ENCODE results near the gene TUBAL3. TPM values are rescaled to one million over a fixed set of nuclear protein-coding genes. Genes with fewer than 3 reads are reported as not detected.

TUBAL3 gene
- total RNA-seq, 1 experiment from 2014 or later = not detected

DNA sequence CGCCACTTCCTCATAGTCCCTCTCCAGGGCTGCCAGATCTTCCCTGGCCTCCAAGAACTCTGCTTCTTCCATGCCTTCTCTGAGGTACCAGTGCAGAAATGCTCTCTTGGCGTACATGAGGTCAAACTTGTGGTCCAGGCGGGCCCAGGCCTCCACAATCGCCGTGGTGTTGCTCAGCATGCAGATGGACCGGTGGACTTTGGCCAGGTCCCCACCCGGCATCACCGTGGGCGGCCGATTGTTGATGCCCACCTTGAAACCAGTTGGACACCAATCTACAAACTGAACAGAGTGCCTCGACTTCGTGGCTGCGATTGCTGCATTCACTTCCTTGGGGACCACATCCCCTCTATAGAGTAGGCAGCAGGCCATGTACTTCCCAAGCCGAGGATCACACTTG lies 11.1 kb downstream of the TUBAL3 start:
- Histone ChIP-seq H3K23ac (ENCODE audit: insufficient read length, low read depth, low read length) (no peak overlapping the region), H3K9me3 (ENCODE audit: control insufficient read depth, low read depth, low read length) (peaks cover 13% of the 10 kb centered on the region), H3K4me2 (ENCODE audit: insufficient read depth, insufficient read length, low read length) (no peak overlapping the region), H2BK15ac (ENCODE audit: low read depth, low read length) (no peak overlapping the region), H2BK120ac (ENCODE audit: low read depth, low read length, poor library complexity, severe bottlenecking) (no peak overlapping the region), H3K27ac (ENCODE audit: insufficient read length, low read depth, low read length) (no peak overlapping the region), H3T11ph (ENCODE audit: low read length) (no peak overlapping the region), H3K79me2 (ENCODE audit: insufficient read depth, low read length) (no peaks in the 10 kb centered on the region), H2BK5ac (ENCODE audit: insufficient read length, low read length) (no peak overlapping the region), H3K79me1 (ENCODE audit: insufficient read depth, low read depth, low read length, poor library complexity, severe bottlenecking) (no peaks in the 10 kb centered on the region), H3K4me1 (ENCODE audit: insufficient read depth, low read length) (no peaks in the 10 kb centered on the region), H3K9ac (ENCODE audit: extremely low read depth, insufficient read length, low read length) (no peak overlapping the region), H4K91ac (ENCODE audit: insufficient read length, low read depth, low read length) (no peak overlapping the region), H3K18ac (ENCODE audit: insufficient read length, low read depth, low read length) (no peak overlapping the region), H4K20me1 (ENCODE audit: control insufficient read depth, insufficient read depth, insufficient read length) (no peaks in the 10 kb centered on the region), H2BK12ac (ENCODE audit: insufficient read length, low read depth, low read length) (no peak overlapping the region), H2AK5ac (ENCODE audit: insufficient read length, low read length) (no peak overlapping the region), H3K23me2 (ENCODE audit: insufficient read length, low read depth, low read length, poor library complexity, severe bottlenecking) (no peaks in the 10 kb centered on the region), H2AFZ (ENCODE audit: low read length) (no peak overlapping the region), H4K8ac (replicated peaks; ENCODE audit: insufficient read length, low read depth, low read length) (no peak overlapping the region), H3K27me3 (ENCODE audit: insufficient read depth, low read length) (no peaks in the 10 kb centered on the region), H3K14ac (ENCODE audit: insufficient read depth, low read length) (no peak overlapping the region; the same call in 1 of the 2 replicates), H3K56ac (ENCODE audit: insufficient read length, low read depth, low read length) (no peak overlapping the region), H4K5ac (ENCODE audit: insufficient read length, low read depth, low read length) (no peak overlapping the region), H3K4ac (ENCODE audit: low read depth, low read length) (no peak overlapping the region), H2BK20ac (ENCODE audit: low read depth, low read length, poor library complexity, severe bottlenecking) (no peak overlapping the region)
- TF ChIP-seq, protein P1, sequence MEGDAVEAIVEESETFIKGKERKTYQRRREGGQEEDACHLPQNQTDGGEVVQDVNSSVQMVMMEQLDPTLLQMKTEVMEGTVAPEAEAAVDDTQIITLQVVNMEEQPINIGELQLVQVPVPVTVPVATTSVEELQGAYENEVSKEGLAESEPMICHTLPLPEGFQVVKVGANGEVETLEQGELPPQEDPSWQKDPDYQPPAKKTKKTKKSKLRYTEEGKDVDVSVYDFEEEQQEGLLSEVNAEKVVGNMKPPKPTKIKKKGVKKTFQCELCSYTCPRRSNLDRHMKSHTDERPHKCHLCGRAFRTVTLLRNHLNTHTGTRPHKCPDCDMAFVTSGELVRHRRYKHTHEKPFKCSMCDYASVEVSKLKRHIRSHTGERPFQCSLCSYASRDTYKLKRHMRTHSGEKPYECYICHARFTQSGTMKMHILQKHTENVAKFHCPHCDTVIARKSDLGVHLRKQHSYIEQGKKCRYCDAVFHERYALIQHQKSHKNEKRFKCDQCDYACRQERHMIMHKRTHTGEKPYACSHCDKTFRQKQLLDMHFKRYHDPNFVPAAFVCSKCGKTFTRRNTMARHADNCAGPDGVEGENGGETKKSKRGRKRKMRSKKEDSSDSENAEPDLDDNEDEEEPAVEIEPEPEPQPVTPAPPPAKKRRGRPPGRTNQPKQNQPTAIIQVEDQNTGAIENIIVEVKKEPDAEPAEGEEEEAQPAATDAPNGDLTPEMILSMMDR (conservative IDR thresholded peaks at IDR 0.05) = no peak
- no CpG with 5 or more reads among the region's 14 CpGs for WGBS (ENCODE audit: extremely low coverage, insufficient read length, low lambda C conversion rate)
- Mint-ChIP-seq H3K9me3 (peaks cover 48 to 50% of the 10 kb centered on the region in 2 experiments), H3K27me3 (ENCODE audit: low read depth) (no peaks in the 10 kb centered on the region), H3K27ac (no peak overlapping the region), H3K4me3 (no peak overlapping the region), H3K4me1 (peaks cover 4% of the 10 kb centered on the region in 2 experiments; a peak in 3 of 4 replicates), H3K36me3 (ENCODE audit: insufficient read depth in 1 of 3, low read depth in 3 of 3) (peaks cover 8 to 32% (median 27%) of the 10 kb centered on the region in 3 experiments)
- no peak for DNase-seq
